ENCODE results near the gene PGAP3. TPM values are rescaled to one million over a fixed set of nuclear protein-coding genes. Genes with fewer than 3 reads are reported as not detected.

The PGAP3 gene
- total and polyA plus RNA-seq, 2 of the 4 experiments (the other 2 are of a cell fraction) = 4.3 to 9.8 TPM

DNA sequence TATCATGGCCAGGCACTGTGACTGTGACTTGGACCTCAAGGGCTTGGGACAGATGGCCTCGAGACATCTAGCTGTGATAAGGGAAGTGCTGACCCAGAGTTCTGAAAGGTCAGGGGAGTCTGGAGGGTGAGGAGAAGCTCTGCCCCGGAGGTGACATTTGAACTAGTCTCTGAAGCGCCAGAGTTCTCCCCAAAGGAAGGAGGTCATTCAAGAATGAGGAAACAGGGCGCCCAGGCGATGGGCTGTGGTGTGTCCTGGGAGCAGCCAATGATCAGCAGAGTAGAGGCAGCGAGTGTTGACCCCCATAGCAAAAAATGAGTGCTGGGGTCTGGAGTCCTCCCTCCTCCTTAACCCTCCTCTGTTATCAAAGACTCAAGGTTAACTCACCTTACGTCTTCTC lies 46.0 kb downstream of the PGAP3 start:
- in situ Hi-C loops (cut with MboI; ENCODE audit: low sequenced_read_pairs) = no loop called here
- no peak overlapping the region for H3K27ac ChIP-seq (ENCODE audit: insufficient read depth, low read length)
- H4K20me1 ChIP-seq (ENCODE audit: insufficient read depth, low read length) = peaks cover 55% of the 10 kb centered on the region
- dilution Hi-C loops (cut with HindIII; ENCODE audit: low sequenced_read_pairs, unreplicated experiment) = no loop called here
- peaks cover 21% of the 10 kb centered on the region for H3K4me1 ChIP-seq (ENCODE audit: control insufficient read depth, insufficient read depth, low read length)
- no peak overlapping the region for H3K18ac ChIP-seq (ENCODE audit: low read depth, low read length)
- H3K9ac ChIP-seq (ENCODE audit: low read depth, low read length) = no peak overlapping the region
- no peak for TF ChIP-seq RCOR1 (IDR thresholded peaks at IDR 0.05; ENCODE audit: insufficient replicate concordance, low read length)
- TF ChIP-seq, protein P1, sequence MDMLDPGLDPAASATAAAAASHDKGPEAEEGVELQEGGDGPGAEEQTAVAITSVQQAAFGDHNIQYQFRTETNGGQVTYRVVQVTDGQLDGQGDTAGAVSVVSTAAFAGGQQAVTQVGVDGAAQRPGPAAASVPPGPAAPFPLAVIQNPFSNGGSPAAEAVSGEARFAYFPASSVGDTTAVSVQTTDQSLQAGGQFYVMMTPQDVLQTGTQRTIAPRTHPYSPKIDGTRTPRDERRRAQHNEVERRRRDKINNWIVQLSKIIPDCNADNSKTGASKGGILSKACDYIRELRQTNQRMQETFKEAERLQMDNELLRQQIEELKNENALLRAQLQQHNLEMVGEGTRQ (IDR thresholded peaks at IDR 0.05; ENCODE audit: low read depth, low read length) = no peak
- no peak for TF ChIP-seq RAD21 (IDR thresholded peaks at IDR 0.05; ENCODE audit: low read length)
- TF ChIP-seq, protein P2, sequence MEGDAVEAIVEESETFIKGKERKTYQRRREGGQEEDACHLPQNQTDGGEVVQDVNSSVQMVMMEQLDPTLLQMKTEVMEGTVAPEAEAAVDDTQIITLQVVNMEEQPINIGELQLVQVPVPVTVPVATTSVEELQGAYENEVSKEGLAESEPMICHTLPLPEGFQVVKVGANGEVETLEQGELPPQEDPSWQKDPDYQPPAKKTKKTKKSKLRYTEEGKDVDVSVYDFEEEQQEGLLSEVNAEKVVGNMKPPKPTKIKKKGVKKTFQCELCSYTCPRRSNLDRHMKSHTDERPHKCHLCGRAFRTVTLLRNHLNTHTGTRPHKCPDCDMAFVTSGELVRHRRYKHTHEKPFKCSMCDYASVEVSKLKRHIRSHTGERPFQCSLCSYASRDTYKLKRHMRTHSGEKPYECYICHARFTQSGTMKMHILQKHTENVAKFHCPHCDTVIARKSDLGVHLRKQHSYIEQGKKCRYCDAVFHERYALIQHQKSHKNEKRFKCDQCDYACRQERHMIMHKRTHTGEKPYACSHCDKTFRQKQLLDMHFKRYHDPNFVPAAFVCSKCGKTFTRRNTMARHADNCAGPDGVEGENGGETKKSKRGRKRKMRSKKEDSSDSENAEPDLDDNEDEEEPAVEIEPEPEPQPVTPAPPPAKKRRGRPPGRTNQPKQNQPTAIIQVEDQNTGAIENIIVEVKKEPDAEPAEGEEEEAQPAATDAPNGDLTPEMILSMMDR (conservative IDR thresholded peaks at IDR 0.05; ENCODE audit: low read depth, low read length) = no peak
- no peak for TF ChIP-seq CEBPB (IDR thresholded peaks at IDR 0.05; ENCODE audit: low read depth, low read length)
- no peak for TF ChIP-seq NFE2L2 (IDR thresholded peaks at IDR 0.05; ENCODE audit: low read depth, low read length)
- no peak for TF ChIP-seq SMC3 (IDR thresholded peaks at IDR 0.05; ENCODE audit: low read depth, low read length)
- no peak for TF ChIP-seq MAZ (IDR thresholded peaks at IDR 0.05; ENCODE audit: borderline replicate concordance, low read depth, low read length)
- TF ChIP-seq BHLHE40 (IDR thresholded peaks at IDR 0.05; ENCODE audit: low read depth, low read length) = no peak
- no peak for TF ChIP-seq RFX5 (IDR thresholded peaks at IDR 0.05; ENCODE audit: low read depth, low read length)
- TF ChIP-seq CHD1 (IDR thresholded peaks at IDR 0.05; ENCODE audit: low read depth, low read length) = no peak
- no peak for TF ChIP-seq MAFK (IDR thresholded peaks at IDR 0.05; ENCODE audit: low read depth, low read length)
- no peak for TF ChIP-seq POLR2A (IDR thresholded peaks at IDR 0.05; ENCODE audit: low read depth, low read length)
- TF ChIP-seq, protein P3, sequence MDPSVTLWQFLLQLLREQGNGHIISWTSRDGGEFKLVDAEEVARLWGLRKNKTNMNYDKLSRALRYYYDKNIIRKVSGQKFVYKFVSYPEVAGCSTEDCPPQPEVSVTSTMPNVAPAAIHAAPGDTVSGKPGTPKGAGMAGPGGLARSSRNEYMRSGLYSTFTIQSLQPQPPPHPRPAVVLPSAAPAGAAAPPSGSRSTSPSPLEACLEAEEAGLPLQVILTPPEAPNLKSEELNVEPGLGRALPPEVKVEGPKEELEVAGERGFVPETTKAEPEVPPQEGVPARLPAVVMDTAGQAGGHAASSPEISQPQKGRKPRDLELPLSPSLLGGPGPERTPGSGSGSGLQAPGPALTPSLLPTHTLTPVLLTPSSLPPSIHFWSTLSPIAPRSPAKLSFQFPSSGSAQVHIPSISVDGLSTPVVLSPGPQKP (IDR thresholded peaks at IDR 0.05; ENCODE audit: borderline replicate concordance, low read depth, low read length) = no peak
- TF ChIP-seq FOS (IDR thresholded peaks at IDR 0.05; ENCODE audit: low read depth, low read length) = no peak
- no peak for TF ChIP-seq MXI1 (IDR thresholded peaks at IDR 0.05; ENCODE audit: borderline replicate concordance, low read depth, low read length)
- no peak overlapping the region for H4K91ac ChIP-seq (ENCODE audit: insufficient read depth, low read depth, low read length)
- BruUV-seq (replicated peaks) = no TSS peak
- H2AFZ ChIP-seq (replicated peaks; ENCODE audit: low read length, poor library complexity) = no peak overlapping the region
- H2AK5ac ChIP-seq (ENCODE audit: low read depth, low read length) = no peak overlapping the region
- ATAC-seq (ENCODE audit: low read depth) (no peak), DNase-seq (no peak)
- H3K27me3 ChIP-seq (ENCODE audit: control insufficient read depth, insufficient read depth, low read length) = no peaks in the 10 kb centered on the region
- H3K9me3 ChIP-seq (ENCODE audit: control insufficient read depth, insufficient read depth, low read length) = no peaks in the 10 kb centered on the region
- ChIA-PET CTCF (interaction anchor here (0.9 kb wide), 1 partner anchor 12 kb away, joined by 4 read pairs; no protein-coding TSS in a partner anchor), POLR2A (ENCODE audit: unreplicated experiment) (no interaction called here)
- no peak overlapping the region for H2BK5ac ChIP-seq (ENCODE audit: low read depth, low read length, poor library complexity, severe bottlenecking)
- H3K14ac ChIP-seq (replicated peaks; ENCODE audit: low read depth, low read length) = no peak overlapping the region
- H3K79me1 ChIP-seq (ENCODE audit: low read depth in 1 of 2, low read length in 2 of 2) = peaks cover 43 to 94% of the 10 kb centered on the region in 2 experiments
- no peak overlapping the region for H3K56ac ChIP-seq (ENCODE audit: extremely low read depth, insufficient read depth, low read length)
- no peak overlapping the region for H3K4me3 ChIP-seq (ENCODE audit: insufficient read depth, low read depth, low read length)
- H3K36me3 ChIP-seq (ENCODE audit: control insufficient read depth, insufficient read depth, low read length) = no peaks in the 10 kb centered on the region
- no peak overlapping the region for H2AK9ac ChIP-seq (replicated peaks; ENCODE audit: low read depth, low read length, poor library complexity)
- H3K4me2 ChIP-seq (ENCODE audit: low read depth, low read length) = no peak overlapping the region
- intact Hi-C loops (cut with micrococcal nuclease) = no loop called here
- no peak overlapping the region for H4K8ac ChIP-seq (ENCODE audit: low read depth in 2 of 2, low read length in 2 of 2)
- no peak overlapping the region for H2BK20ac ChIP-seq (ENCODE audit: low read depth, low read length)
- 50% methylated on average over 2 of the region's 7 CpGs; no CpG with 5 or more reads in 1 of the 2 experiments for WGBS, 2 experiments (ENCODE audit: extremely low coverage in 2 of 2, insufficient read length in 1 of 2)
- H3K23ac ChIP-seq (ENCODE audit: low read depth, low read length) = no peak overlapping the region
- no peak overlapping the region for H2BK120ac ChIP-seq (ENCODE audit: low read depth, low read length)
- no peak overlapping the region for H4K5ac ChIP-seq (ENCODE audit: low read depth, low read length)
- no peak overlapping the region for H2BK15ac ChIP-seq (ENCODE audit: low read depth, low read length)
- H3K9me1 ChIP-seq (ENCODE audit: insufficient read depth, low read length) = peaks cover 40% of the 10 kb centered on the region
- no peak overlapping the region for H3K4ac ChIP-seq (ENCODE audit: low read depth, low read length)

Data from IMR-90 (cell line).